HG03097 (cell line): ENCODE results near the gene CNTRL.
"Not testable (repeated sequence)": the region's sequence is repeated elsewhere in the genome, so short reads cannot be mapped to it uniquely, and the experiment has no call there.

ENCODE experiments used
- ATAC-seq: cut with Tn5 transposase; IDR thresholded peaks from one replicate; pipeline ENCODE4 v1.9.1; 2021; ENCODE audit not compliant: unreplicated experiment, low FRiP score

Gene CNTRL

DNA sequence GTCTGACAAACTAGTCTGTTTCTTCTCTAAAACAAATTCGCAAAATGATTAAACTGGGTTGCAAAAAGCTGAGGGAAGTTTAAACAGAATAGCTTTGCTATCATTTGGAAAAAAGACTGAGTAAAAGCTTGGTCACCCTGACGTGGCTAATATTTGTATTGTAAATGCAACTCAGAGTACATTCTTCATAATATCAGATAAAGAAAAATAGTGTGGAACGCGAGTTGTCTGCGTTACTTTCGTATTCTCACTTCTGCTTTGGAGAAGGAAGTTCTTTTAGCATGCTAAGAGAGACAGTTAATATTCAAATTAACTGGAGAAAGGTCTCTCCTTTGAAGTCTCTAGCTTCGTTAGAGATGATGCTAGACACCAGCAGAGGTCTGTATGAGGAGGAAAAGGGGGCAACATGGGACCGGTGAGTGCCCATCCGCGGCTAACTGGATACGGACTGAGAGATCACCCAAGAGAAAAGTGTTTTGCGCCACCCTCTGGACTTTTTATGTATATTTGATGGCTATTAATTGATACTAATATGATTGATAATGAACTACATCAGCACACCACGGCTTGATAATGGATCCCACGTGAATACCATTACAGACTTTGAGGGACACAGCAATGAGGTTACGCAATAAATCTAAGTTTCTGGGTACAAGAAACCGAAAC is 2.9 kb upstream of the CNTRL start:
- peak; percentile 32 for ATAC-seq

GRCh38 chr9:121073038-121073437 is 1.7 kb upstream of the CNTRL start:
- ATAC-seq: no peak

DNA sequence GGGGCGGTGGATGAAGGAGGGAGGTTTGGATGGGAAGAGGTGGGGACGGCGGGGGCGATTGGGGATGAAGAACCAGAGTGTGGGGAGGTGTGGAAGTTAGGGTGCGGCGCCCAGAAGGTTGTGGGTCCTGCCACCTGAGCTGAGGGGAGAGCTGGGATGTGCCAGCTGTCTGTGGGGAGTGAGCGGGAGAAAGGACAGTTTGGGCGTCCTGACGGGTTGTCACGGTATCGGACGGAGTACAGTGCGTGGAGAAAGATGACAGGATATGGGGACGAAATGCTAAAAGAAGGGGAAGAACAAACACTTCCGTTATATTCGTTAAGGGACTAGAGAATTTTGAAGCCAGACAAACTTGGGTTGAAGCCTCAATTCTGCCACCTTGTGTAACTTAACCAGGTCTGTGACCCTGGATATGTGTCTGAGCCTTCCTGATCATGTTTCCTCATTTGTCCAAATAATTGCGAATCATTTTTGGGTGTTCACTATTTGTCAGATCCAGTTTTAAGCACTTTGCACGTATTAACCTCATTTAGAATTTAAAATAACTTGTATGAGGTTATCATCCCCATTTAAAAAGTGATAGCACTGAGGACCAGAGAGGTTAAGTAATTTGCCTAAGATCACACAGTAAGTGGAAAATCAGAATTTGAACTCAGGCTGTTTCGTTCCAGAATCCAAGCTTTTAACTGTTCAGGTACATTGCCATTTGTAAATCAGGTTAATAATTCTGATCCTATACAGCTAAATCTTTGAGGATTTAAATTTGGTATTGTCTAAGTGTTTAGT is 689 bp downstream of the CNTRL start:
- peak; percentile 14 for ATAC-seq

DNA sequence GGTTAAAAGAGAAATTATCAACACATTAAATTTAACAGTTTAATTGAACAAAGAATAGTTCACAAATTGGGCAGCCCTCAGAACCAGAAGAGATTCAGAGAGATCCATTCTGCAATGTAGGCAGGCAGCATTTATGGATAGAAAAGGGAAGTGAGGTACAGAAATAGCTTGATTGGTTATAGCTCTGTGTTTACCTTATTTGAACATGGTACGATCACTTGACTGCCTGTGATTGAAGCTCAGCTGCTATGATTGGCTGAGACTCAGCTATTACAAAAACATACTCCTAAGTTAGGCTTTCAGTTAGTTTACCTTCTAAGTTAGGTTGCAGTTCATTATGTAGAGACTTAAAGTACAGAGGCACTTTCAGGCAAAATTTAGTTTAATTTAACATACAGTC is 7.3 kb downstream of the CNTRL start:
- ATAC-seq: no peak

- ATAC-seq: no peak
Measured at GRCh38 chr9:121085661-121086060, 10.9 kb downstream of the CNTRL start.

DNA sequence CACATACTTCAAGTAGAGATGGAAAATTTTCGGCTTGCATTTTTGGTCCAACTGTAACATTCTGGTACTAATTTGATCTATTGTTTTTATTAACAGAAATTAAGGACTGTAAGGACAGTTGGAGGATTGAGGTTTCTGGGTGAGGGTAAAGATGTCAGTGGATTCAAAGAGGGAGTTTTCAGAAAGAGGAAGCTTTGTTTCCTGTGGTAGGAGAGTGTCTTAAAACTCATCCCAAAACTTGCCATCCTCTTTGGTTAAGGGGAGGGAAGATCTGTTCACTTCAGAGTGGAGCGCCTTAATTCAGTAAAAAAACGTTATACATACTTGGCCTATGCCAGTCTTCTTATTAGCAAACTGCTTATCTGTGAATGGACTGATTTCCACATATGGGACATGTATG is 13.8 kb downstream of the CNTRL start:
- no peak for ATAC-seq

DNA sequence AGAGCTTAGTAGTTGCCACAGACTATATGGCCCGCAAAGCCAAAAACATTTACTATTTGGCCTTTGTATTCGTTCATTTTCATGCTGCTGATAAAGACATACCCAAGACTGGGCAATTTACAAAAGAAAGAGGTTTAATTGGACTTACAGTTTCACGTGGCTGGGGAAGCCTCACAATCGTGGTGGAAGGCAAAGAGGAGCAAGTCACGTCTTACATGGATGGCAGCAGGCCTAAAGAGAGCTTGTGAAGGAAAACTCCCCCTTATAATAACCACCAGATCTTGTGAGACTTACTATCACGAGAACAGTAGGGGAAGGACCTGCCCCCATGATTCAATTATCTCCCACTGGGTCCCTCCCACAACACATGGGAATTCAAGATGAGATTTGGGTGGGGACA is 16.0 kb downstream of the CNTRL start:
- ATAC-seq: not testable (repeated sequence)

DNA sequence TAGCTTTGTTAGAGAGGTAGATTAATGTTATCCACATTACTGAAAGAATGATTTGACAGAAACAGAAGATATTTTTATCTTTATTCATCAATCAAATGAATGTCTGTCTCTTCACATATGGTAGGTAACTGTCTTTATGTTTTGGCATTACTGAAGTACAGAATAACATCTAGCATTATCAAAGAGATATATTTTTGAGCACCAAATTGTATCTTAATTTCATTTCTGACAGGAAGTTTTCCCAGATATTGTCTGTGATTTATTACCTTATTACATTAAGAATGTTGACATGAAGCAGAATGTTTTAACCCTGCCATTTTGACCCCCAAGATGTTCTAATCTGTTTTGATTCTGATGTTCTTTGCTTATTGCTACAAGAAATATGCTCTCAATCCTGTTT is 20.3 kb downstream of the CNTRL start:
- no peak for ATAC-seq

DNA sequence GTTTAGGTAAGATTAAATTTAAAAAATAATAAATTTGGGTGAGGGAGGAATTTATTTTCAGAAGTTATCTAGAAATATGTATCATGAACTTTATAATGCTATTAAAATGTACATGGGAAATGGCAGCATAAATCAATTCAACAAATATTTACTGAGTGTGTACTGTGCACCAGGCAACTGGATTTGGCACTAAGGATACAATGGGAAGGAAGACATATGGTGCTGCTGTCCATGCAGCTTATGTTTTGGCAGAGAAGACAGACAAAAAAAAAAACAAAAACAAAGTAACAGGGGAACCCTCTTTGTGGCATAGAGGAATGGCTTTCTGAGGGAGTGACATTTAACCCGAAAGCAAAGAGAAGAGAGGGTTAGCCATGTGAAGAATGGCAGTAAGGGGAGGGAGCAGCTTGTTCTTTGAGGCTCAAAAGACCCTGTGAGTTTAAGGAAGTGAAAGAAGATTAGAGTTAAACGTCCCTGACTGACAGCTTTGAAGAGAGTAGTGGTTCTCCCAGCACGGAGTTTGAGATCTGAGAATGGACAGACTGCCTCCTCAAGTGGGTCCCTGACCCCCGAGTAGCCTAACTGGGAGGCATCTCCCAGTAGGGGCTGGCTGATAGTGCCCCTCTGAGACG is 23.9 kb downstream of the CNTRL start:
- no peak for ATAC-seq

DNA sequence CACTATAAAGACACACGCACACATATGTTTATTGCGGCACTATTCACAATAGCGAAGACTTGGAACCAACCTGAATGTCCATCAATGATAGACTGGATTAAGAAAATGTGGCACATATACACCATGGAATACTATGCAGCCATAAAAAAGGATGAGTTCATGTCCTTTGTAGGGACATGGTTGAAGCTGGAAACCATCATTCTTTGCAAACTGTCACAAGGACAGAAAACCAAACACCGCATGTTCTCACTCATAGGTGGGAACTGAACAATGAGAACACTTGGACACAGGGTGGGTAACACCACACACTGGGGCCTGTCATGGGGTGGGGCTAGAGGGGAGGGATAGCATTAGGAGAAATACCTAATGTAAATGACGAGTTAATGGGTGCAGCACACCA is 29.3 kb downstream of the CNTRL start:
- not testable (repeated sequence) for ATAC-seq

DNA sequence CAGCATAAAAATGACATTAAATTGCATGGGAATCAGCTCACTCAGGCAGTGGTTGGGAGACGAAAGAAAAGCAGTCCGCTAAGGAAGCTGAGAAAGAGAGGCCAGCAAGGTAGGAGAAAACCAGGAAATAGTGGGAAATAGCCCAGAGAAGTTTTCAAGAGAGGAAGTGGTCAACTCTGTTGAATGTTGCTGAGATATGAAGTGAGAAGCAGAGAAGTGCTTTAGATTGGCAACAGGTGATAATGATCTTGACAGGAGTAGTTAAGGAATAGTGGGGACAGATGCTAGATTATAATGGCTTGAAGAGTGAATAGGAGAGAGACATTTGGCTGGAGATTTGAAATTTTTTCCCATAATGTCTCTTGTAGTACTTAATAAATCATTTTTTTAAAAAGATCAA is 30.8 kb downstream of the CNTRL start:
- no peak for ATAC-seq

DNA sequence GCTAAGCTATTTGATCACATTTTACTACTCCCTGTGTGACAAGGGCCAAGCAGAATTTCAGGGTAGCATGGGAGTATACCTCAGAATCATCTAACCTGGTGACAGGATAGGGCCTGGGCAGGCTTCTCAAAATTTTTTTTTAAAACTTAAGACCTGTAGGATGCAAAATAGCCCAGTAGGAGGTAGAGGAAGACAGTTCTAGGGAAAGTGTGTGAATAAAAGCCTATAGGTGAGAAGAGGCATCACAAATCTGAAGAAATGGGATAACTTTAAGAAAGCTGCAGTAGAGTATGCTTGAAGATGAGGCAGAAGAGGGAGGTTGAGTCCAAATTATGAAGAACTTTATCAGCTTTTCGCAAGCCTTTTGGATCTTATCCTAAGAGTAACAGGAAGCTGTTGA is 32.3 kb downstream of the CNTRL start:
- no peak for ATAC-seq

GRCh38 chr9:121107881-121108280 is 33.1 kb downstream of the CNTRL start:
- ATAC-seq: no peak

DNA sequence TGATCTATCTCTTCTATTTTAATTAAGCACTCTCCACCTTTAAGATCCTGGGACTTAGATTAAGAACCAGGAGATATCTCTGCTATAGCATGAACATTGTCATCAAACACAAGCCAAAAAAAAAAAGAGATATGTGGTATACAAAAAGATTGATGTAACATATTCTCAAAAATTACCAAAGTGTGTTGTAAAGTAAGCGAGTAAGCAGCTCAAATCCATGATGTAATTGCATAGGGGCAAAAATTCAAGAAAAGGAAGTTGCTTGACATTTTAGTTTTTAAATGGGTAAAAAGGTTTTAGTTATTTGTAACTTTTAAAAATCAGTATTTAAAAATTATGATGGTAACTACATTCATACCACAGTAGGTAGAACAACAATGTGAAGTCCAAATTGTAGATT is 40.7 kb downstream of the CNTRL start:
- ATAC-seq: no peak

- ATAC-seq: no peak
Measured at GRCh38 chr9:121118266-121118665, 43.5 kb downstream of the CNTRL start.

GRCh38 chr9:121120386-121120785 is 45.6 kb downstream of the CNTRL start:
- no peak for ATAC-seq

DNA sequence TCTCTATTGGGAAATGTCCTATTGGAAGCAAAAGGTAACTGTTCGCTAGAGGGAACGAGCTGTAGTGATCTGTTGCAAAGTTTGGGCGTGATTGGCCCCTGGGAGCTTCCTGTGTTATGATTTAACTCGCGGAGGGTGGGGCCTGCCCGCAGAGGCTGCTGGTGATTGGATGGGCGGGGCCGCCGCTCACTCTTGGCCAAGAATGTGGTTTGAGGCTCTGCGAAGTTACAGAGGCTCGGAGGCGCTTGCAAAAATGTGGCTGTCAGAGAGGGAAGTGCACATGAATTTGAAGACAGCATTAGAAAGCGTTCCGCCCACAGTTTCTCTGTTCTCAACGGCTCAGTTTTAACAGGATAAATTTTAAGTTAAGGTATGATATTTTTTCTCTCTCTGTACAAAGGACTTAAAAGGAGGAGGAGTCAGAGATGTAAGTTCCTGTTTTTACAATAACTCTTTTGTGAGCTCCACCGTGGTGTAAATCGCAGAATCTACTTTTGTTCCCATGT is 46.9 kb downstream of the CNTRL start:
- peak; percentile 91 for ATAC-seq

DNA sequence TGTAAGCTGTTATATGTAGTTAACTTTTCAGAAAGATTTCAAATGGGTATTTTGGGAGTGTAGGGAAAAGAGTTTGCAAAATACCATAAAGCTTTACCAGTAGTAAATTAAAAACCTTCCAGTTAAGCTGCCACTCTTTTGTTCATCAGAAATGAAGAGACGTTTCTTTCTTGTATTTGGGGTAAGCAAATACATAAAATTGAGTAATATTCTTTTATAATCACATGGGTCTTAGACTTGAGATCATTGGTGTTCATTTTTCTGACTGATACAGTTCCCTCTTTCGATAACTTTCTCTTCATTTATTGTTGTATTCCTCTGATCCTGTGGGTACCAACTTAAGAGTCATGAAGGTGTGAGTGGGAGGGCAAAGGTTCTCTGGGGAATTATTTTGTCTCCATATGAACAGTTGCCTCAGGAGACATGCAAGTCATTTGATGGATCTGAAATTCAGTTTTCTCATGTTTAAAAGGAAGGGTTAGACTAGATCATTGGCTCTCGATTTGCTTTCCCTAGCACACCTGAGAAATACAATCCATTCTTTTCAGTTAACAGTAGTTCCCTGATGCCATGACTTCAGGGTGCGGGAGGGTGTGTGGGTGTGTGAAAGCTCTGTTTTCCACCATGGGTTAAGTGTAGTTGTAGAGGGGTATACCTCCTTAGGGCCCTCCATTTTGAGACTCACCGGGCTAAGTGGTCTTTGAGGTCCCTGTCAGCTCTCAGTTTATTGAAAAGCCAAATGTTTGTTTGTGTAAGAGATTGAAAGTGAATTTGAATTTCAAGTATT is 47.7 kb downstream of the CNTRL start:
- ATAC-seq: no peak

- no peak for ATAC-seq
Measured at GRCh38 chr9:121123816-121124535, 49.2 kb downstream of the CNTRL start.

- no peak for ATAC-seq
Measured at GRCh38 chr9:121125590-121125989, 50.8 kb downstream of the CNTRL start.
